ENCODE results near the gene PTPRM. TPM values are rescaled to one million over a fixed set of nuclear protein-coding genes. Genes with fewer than 3 reads are reported as not detected.
A peak's percentile ranks its signal among the peaks of the same experiment; 100 is the strongest.
"Not testable (repeated sequence)": the region's sequence is repeated elsewhere in the genome, so short reads cannot be mapped to it uniquely, and the experiment has no call there.

The PTPRM gene
- total RNA-seq, 1 donor from 2014 or later: 101 TPM

DNA sequence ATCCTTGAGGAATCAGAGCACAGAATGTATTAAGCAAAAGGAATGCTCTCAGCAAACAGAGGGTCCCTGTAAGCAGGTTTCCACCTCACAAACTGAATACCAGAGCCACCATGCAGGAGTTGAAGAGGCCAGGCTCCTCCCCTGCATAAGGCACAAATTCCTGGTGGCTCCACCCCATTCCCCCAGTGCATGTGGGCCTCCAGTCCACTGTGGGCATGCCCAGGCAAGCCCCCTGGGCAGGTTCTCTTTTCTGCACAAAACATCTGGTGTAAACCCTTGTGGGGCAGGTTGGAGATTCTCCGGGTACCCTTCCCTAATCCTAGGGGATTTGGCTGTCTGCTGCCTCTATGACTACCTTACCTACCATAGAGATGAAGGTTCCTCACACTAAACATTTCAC lies 166.5 kb downstream of the PTPRM start:
- intact Hi-C loops (cut with DNase I): no loop called here
- no peak for DNase-seq
- ATAC-seq (ENCODE audit: poor library complexity): no peak

DNA sequence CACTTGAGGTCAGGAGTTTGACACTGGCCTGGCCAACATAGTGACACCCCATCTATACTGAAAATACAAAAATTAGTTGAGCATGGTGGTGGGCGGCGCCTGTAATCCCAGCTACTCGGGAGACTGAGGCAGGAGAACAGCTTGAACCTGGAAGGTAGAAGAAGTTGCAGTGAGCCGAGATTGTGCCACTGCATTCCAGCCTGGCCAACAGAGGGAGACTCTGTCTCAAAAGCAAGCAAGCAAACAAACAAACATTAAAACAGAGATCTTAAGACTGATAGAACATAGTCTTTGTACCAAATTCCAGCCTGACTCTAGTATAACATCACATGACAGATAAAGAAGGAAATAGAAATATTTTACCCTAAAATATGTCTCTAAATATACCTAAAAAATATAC lies 168.1 kb downstream of the PTPRM start:
- intact Hi-C loops (cut with DNase I): no loop called here
- ATAC-seq (ENCODE audit: poor library complexity) (no peak), DNase-seq (no peak)

DNA sequence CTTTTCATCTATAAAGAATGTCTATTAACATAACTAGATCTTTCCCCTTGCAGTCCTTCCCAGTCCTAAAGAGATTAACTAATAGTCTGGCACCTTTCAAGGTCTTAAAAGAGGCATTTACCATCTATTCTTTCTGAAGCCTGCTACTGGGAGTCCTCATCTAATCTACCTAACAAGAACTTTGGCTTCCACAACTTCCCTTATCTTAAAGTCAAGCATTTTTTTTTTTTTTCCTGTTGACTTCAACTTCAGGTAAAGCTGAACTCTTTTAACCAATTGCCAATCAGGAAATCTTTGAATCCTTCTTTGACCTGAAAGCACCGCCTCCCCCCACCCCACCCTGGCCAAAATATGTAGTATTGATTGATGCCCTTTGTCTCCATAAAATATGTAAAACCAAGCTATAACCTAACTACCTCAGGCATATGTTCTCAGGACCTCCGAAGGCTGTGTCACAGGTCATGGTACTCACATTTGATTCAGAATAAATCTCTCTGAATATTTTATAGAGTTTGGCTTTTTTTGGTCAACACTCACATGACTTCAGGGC lies 168.6 kb downstream of the PTPRM start:
- intact Hi-C loops (cut with DNase I): no loop called here
- no peak for ATAC-seq (ENCODE audit: poor library complexity)
- no peak for DNase-seq

DNA sequence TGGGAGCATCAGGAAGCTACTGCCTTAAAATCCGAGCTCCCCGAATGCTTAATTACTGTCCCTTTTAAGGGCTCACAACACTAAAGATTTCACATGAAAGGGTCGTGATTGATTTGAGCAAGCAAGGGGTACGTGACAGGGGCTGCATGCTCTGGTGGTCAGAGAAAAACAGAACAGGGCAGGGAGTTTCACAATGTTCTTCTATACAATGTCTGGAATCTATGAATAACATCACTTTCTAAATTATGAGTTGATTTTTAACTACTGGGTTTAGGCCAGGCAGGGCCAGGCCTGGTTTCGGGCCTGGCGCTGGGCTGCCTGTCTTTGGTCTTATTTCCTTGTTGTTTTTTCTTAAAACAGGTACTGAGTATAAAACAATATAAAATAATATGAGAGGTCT lies 169.4 kb downstream of the PTPRM start:
- intact Hi-C loops (cut with DNase I); ATAC-seq (ENCODE audit: poor library complexity); DNase-seq: not testable (repeated sequence)

DNA sequence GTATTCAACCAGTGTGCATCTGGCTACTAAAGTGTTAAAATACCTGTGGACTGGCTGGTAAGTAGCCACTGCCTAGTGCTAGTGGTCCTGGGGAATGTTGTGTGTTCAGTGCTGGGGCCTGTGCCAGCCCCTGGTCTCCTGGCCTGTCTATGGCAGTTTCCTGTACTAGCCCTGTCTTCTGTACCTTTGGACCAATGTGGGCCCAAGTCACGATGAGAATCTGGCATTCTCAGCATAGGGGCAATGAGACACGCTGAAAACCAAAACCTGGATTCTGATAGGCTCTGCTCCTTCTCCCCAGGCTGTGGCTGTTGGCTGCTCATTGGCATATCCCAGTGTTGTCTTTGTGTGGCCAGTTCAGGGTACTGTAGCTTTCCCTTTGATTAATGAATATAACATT lies 170.4 kb downstream of the PTPRM start:
- intact Hi-C loops (cut with DNase I): no loop called here
- ATAC-seq (ENCODE audit: poor library complexity) (no peak), DNase-seq (no peak)

DNA sequence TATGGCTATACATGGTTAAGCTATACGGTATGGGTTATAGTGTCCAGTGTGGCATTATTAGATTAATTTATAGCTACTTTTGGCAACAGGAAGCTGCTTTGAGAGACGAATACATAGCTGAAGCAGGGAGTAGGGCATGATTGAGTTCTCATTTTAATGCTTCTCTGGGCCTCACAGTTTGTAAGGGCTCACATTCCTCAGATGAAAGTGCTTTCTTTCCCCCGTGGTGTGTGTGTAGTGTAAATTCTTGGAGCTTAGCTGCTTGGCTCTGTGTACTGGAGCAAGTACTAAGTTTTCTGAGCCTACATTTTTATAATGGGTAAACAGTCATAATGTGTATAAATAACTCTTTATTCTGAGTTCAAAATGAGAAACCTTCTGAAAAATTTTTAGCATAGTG lies 173.7 kb downstream of the PTPRM start:
- DNase-seq: no peak
- ATAC-seq (ENCODE audit: poor library complexity): peak; percentile 37
- intact Hi-C loops (cut with DNase I): loop anchor here (10.0 kb wide), 1 partner anchor 166 kb away; no protein-coding TSS in a partner anchor

DNA sequence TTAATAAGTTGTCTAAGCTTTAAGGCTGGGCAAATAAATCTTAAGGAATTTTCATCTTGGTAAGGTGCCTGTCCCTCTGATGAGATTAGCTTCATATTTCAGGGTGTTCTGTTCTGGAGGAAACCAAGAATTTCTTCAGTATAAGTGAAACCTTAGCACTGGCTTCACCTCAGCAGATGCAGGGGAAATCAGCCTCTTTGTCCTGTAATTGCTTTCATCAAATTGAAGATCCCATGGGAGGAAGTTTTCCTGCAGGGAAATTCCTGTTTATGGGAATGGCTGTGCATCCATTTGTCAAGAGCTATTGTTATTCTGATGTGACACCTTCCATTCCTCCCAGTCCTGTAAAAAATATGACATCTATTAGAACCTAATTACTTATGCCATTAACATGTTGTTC lies 174.5 kb downstream of the PTPRM start:
- intact Hi-C loops (cut with DNase I): loop anchor here (10.0 kb wide), 1 partner anchor 167 kb away; no protein-coding TSS in a partner anchor
- DNase-seq (no peak), ATAC-seq (ENCODE audit: poor library complexity) (no peak)

DNA sequence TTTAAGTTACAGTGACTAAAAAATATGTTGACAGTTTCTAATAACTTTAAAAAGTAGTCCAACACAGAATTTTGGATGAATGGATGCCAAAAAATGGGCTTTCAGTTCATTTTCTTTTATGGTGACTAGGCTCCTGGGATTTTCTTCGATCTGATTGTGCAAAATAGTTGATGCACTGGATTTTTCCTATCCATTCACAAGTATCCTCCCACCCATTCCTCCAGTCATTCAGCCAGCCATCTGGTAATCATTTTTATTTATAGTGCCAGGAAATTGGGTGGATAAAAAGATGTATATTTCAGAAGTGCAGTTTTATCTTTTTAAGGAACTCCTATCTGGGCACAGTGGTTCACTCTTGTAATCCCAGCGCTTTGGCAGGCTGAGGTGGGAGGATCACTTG lies 175.1 kb downstream of the PTPRM start:
- DNase-seq (no peak), ATAC-seq (ENCODE audit: poor library complexity) (no peak)
- intact Hi-C loops (cut with DNase I): loop anchor here (10.0 kb wide), 1 partner anchor 167 kb away; no protein-coding TSS in a partner anchor

DNA sequence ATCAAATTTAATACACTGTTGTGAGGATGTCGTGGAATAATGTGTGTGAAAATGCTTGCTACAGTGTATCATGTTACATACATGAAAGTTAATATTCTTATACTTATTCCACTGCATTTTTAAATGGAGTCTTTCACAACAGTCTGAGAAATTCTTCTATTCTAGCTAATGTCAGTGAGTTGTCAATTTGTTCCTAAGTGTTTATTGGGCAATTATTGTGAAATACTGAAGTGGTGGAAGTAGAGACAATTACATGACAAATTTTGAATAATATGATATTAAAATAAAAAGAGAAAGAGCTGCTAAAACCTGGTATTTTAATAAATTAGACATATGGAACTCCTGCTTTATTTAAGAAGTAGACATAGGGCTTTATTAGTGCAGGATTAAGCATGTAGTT lies 176.1 kb downstream of the PTPRM start:
- intact Hi-C loops (cut with DNase I): loop anchor here (10.0 kb wide), 1 partner anchor 168 kb away; no protein-coding TSS in a partner anchor
- ATAC-seq (ENCODE audit: poor library complexity): no peak
- no peak for DNase-seq

DNA sequence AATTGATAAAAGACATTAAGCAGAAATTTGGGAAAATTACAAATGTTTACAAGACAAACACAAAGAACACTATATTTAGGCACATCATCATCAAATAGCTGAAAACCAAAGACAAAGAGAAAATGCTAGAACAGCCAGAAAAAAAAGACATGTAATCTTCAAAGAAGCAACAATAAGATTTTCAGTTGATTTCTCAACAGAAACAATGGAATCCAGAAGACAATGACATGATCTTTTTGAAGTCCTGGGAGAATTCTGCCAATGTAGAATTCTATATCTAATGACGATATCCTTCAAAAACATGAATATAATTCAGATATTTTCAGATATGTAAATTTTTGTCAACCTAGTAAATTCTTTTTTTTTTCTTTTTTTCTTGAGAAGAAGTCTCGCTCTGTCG lies 179.0 kb downstream of the PTPRM start:
- intact Hi-C loops (cut with DNase I): loop anchor here (10.0 kb wide), 1 partner anchor 171 kb away; no protein-coding TSS in a partner anchor
- no peak for ATAC-seq (ENCODE audit: poor library complexity)
- DNase-seq: no peak

DNA sequence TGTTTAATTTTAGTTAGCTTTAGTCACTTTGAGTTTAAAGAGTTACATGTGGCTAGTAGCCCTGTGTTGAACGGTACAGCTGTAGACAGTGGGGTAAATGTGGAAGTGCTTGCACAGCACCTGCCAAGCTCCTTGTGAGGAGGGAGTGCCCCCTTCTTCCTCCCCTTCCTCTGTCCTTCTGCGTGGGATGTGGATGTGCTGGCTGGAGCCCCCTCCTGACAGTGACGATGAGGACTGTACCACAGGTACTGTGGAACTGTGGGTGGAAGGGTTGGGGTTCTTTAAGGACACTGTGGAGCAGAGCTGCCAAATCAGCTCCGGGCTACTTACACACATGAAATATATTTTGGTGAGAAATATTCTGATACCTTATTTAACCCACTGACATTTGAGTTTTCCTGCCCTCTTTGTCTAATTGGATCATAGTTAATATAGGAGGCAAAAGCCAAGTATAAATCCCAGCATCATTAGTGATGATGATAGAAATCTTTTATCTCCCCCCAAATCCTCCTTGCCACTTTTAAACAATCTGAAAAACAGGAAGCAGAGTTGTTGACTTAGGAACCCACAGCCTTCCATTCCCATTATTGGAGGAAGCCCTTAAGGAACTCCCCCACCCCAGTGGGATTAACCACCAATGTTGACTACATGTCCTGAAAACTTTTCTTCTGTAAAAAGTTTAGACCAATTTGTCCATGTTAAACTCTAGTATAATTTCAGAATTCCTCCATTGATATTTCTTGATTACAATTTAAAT lies 181.3 kb downstream of the PTPRM start:
- intact Hi-C loops (cut with DNase I): loop anchor here (10.0 kb wide), 1 partner anchor 174 kb away; no protein-coding TSS in a partner anchor
- DNase-seq: no peak
- peak; percentile 55 for ATAC-seq (ENCODE audit: poor library complexity)

DNA sequence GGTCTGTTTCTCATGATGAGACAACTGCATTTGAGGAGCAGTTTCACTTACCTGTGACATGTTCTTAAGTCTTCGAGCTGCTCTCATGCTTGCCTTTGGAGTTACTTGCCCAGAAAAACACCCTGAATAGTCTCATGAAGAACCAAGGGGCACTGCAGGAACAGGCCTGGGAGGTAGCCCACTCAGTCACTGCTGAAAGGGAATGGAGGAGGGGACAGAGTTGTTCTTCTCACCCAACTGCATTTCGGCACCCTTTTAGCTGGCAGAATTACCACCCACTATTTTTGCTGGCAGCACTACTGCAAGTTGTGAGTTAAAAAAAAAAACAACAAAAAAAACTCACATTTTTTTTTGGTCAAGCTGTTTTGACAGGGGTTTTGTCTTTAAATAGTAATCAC lies 181.9 kb downstream of the PTPRM start:
- intact Hi-C loops (cut with DNase I): loop anchor here (10.0 kb wide), 1 partner anchor 174 kb away; no protein-coding TSS in a partner anchor
- ATAC-seq (ENCODE audit: poor library complexity) (no peak), DNase-seq (no peak)

DNA sequence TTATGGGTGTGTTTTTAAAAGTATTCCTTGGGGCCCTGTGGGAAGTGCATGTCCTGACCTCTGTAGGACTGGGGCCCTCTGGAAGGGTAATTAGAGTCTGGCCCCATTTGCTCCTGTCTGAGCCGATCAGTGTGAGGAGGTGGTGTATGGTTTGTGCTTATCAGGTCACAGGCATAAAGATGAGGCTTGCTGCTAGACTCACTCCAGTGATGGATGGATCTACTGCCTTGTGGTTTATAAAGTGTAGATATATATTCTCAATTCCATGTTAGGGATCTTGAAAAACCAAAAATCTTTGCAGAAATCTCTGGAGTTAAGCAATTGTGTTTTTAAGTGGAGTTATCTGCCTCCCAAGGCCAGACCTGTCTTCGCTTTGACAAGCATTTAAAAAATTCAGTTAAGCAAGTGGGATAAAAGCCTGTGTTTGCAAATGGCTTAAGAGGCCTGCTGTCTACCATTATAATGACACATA lies 182.4 kb downstream of the PTPRM start:
- ATAC-seq (ENCODE audit: poor library complexity) (peak; percentile 58), DNase-seq (no peak)
- intact Hi-C loops (cut with DNase I): loop anchor here (10.0 kb wide), 1 partner anchor 175 kb away; no protein-coding TSS in a partner anchor

DNA sequence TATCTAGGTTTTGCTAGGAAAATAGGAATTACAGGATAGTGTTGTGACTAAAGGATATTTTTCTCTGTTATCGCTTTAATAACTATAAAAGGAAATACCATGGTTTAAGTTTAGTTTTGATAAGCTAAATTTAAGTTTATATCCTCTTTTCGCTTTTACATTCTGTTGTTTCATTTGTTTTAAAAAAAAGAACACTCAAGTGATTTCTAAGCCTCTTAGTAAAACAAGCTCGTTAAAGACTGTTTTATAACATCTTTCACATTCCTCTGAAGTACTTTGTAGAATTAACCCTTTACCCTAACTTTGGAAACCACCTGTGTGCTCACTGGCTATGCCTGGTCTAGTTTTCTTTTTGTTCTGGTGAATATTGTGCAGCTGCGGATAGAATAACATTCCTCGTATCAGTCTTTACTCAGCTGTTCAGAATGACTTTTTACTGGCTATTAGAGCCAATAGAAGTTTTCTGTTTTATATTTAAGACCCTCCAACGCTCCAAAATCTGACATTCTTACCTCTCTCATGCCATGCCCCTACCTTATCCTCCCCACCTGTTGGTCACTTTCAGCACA lies 183.1 kb downstream of the PTPRM start:
- intact Hi-C loops (cut with DNase I): no loop called here
- no peak for ATAC-seq (ENCODE audit: poor library complexity)

DNA sequence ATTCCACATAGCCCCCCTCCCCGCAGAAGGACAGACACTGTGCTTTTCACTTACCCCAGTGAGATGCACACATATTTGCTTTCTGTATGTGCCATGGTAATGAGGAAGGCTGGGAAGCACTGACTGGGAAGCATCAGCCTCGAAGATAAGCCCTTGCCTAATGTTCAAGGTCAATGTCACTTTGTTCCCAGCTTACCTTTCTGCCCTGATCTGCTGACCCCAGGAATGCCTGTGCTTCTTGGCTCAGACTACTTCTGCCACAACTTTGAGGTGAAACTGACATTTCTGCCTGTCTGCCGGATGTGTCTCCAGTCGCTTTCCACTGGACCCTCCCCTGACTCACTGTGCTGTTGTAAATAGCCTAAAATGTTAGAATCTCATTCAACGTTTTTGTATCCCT lies 183.8 kb downstream of the PTPRM start:
- no peak for ATAC-seq (ENCODE audit: poor library complexity)
- DNase-seq: no peak
- intact Hi-C loops (cut with DNase I): no loop called here

More for the DNA sequence above, 183.1 kb downstream of the PTPRM start:
- no peak for DNase-seq

DNA sequence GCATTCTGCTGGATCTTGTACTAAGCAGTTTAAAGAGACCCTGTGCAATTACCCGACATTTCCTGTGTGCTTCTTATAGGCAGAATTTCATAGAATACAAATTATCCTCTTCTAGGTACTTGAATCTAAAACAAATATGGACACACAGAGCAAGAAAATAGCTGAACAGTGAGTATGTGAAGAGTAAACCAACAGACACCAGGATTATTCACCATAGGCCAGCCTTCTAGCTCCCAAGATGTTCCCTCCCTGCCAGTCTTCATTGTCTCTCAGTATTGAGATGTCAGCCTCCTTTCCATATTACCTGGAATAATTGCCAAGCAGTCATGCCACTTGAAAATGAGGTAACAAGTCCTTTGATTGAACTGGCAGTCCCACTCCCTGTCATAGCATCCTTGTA lies 187.1 kb downstream of the PTPRM start:
- no peak for DNase-seq
- intact Hi-C loops (cut with DNase I): no loop called here

DNA sequence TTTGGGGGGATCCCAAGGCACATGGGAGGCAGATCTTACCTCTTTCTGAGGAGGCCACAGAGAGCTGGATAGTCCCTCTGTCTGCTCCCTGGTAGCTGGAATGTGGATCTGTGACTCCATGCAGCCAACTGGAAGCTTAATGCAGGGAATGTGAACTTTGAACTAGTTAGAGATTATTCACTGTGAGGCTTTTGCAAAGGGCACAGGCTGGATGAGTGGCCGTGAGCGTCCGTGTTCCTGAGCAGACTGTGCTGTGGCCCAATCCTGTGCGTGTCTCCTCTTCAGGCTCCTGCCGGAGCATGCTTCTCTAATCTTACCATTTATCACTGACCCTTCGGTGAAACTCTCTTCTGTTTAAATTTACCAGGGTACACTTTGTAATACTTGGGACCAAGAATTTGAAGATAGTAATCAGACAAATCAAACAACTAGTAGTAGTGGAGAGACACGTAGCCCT lies 187.6 kb downstream of the PTPRM start:
- ATAC-seq (ENCODE audit: poor library complexity) (peak; percentile 78), DNase-seq (no peak)
- intact Hi-C loops (cut with DNase I): no loop called here

More for the DNA sequence above, 187.1 kb downstream of the PTPRM start:
- no peak for ATAC-seq (ENCODE audit: poor library complexity)

DNA sequence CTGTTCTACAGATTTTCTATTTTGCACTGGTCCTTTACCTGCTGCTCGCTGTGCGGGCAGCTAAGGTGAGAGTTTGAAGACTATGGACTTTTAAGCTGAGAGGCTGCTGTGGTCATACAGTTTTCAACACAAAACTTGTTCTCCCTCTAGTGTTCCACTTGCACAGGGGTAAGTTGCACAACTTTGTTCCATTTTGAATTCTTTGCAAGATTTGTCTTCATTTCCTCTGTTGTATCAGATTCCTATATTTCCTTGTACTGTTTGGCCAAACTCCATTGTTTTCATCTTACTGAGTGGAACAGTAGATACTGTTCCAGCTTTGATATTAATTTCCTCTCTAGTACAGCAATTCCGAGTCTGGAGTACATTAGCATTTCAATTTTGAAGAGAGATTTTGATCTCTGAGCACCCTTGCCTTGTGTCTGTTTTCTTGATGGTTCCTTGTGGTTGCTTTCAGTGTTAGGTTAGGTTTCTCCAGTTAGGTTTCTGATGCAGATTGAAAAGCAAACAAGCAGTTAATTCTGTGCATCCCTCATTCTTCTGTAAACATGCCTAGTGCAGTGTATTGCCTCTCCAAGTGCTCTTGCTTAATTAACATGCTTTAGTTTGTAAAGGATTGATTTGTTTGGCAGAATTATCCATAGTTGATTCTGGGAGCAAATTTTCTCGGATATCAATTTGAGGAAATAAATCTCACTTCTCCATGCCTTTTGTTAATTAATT lies 188.8 kb downstream of the PTPRM start:
- ATAC-seq (ENCODE audit: poor library complexity): peak; percentile 55
- intact Hi-C loops (cut with DNase I): no loop called here

DNA sequence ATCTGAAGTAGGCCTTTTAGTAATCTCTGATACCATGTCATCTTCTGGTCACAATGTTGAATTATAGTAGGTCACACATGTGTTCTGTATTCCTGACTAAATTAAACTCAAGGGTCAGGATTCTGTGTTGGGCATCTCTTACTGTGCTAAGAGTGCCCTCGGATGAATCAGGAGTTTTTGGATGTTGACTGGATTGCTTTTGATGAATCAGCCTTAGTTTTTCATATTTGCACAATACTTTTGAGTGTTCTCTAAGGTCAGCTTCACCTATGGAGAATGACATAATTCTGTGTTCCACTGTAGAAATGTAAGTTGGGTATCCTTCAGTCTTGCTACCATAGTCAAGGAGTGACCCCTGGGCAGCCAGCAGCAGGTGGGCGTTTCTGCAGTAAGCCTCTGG lies 190.1 kb downstream of the PTPRM start:
- DNase-seq (no peak), ATAC-seq (ENCODE audit: poor library complexity) (no peak)
- intact Hi-C loops (cut with DNase I): no loop called here

More for the DNA sequence above, 188.8 kb downstream of the PTPRM start:
- no peak for DNase-seq

Data from Right ventricle myocardium superior (tissue), 1 donor.